Neural progenitor cell (in vitro differentiated cells): ENCODE data around the gene OPHN1.
"Not testable (repeated sequence)": the region's sequence is repeated elsewhere in the genome, so short reads cannot be mapped to it uniquely, and the experiment has no call there.

Source experiments
- CTCF ChIP-seq: fragments of 200-600 bp; sonication (generic); IDR thresholded peaks from 2 replicates; pipeline ENCODE4 v1.5.1; 2017; ENCODE audit warnings: antibody characterized with exemption, mild to moderate bottlenecking
- EZH2 ChIP-seq: fragments of 200-600 bp; sonication (generic); IDR thresholded peaks from 2 replicates; pipeline ENCODE4 v1.6.1; 2017; ENCODE audit warnings: antibody characterized with exemption, mild to moderate bottlenecking, moderate library complexity
- EZH2phosphoT487 ChIP-seq: fragments of 200-600 bp; sonication (generic); IDR thresholded peaks from 2 replicates; pipeline ENCODE4 v1.6.1; 2017; ENCODE audit warnings: antibody characterized with exemption

GRCh38 chrX:68070119-68070518, 363.2 kb downstream of the OPHN1 start:
- not testable (repeated sequence) for TF ChIP-seq CTCF, EZH2, EZH2phosphoT487
